H54 (cell line): Measurements from ENCODE around the gene KCNJ18.
"Not testable (repeated sequence)": the region's sequence is repeated elsewhere in the genome, so short reads cannot be mapped to it uniquely, and the experiment has no call there.

Experiments used
- DNase-seq: peaks from one replicate; pipeline ENCODE4 v3.0.0; 2011; ENCODE audit warnings: low spot score, mixed read lengths; ENCODE audit not compliant: insufficient read length
- FAIRE-seq: peaks from 3 replicates; lab custom pipeline; 2011; peaks lifted over from hg19 to GRCh38; lab: Jason Lieb, UNC
- POLR2A ChIP-seq: IDR thresholded peaks from 2 replicates; pipeline ENCODE4 v1.6.1; 2011; ENCODE audit warnings: low read depth, mild to moderate bottlenecking, low read length

KCNJ18 gene

DNA sequence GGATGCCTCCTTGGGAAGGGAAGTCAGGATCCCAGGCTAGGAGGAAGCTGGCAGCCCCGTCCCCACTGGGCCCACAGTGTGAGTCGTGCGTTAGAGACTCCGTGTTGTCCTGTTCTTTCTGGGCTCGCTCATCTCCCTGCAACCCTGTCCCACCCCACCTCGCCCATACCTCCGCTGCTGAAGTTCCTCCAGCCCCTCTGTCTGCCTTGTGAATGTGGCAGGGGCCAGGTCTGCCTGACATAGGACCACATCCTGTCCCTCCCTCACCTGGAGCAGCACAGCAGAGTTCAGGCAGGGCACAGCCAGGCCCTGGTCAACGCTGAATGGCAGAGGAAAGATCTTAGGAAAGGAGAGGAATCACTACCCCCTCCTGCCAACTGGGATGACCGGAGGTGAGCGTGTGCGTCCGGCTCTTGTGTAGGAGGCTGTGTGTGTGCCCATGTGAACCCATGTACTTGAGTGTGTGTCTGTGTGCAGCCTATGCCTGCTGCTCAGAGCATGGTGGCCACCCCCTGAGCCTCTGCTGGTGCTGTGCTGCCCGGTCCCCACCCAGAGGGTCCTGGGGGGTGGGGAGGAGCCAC lies 12.8 kb downstream of the KCNJ18 start:
- DNase-seq (no peak), FAIRE-seq (no peak)
- no peak for TF ChIP-seq POLR2A

DNA sequence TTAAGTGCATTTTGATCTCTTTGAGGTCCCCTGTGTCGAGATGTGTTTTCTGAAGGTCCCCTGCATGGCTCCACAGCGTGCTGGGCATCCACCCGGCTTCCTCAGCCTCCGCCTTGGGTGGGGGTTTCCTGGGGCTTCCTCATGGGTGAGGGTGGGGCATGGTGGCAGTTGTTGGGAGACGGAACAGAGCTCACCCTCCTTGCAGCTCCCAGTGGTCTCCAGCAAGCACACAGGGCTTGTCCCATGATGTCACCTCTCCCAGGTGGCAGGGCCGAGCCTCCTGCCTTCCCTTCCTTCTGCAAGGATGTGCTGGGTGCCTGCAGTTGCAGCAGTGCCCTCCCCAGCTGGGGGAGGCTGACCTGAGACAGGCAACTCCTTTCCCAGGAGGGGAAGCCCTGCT lies 13.4 kb downstream of the KCNJ18 start:
- DNase-seq, FAIRE-seq: not testable (repeated sequence)

DNA sequence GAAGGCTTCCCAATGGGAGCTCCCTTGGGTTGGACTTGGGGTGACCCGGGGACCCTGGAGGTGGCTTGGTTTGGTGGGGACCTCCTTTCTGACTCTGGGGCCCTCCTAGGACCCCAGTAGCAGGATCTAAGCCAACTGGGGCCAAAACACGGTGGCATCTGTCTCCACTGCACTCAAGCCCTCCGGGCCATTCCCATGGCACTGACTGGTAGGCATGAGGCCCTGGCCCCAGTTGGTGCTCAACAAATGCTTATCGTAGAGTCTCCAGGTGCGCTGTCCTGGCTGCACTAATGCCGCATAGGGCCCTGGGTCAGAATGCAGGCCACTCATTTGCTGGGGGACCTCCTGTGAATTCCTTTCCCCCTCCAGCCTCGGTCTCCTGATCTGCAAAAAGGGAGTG lies 14.2 kb downstream of the KCNJ18 start:
- FAIRE-seq, DNase-seq: not testable (repeated sequence)

DNA sequence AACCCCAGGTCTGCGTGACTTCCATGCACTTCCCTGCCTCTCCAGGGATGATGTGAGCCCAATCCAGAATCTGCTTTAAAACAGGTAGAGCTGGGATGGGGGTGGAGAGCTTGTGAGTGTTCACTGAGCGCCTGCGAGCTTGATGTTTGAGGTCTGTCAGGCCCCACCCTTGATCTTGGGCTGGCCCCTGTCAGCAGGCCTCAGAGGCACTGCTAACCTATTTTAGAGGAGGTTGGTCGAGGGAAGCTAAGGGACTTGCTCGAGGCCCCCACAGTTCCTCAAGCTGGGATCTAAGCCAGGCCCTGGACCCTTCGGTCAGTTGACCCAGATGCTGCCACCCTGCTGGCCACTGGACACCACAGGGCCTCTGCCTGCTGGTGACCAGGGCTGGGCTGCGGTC lies 14.8 kb downstream of the KCNJ18 start:
- DNase-seq, FAIRE-seq: not testable (repeated sequence)

DNA sequence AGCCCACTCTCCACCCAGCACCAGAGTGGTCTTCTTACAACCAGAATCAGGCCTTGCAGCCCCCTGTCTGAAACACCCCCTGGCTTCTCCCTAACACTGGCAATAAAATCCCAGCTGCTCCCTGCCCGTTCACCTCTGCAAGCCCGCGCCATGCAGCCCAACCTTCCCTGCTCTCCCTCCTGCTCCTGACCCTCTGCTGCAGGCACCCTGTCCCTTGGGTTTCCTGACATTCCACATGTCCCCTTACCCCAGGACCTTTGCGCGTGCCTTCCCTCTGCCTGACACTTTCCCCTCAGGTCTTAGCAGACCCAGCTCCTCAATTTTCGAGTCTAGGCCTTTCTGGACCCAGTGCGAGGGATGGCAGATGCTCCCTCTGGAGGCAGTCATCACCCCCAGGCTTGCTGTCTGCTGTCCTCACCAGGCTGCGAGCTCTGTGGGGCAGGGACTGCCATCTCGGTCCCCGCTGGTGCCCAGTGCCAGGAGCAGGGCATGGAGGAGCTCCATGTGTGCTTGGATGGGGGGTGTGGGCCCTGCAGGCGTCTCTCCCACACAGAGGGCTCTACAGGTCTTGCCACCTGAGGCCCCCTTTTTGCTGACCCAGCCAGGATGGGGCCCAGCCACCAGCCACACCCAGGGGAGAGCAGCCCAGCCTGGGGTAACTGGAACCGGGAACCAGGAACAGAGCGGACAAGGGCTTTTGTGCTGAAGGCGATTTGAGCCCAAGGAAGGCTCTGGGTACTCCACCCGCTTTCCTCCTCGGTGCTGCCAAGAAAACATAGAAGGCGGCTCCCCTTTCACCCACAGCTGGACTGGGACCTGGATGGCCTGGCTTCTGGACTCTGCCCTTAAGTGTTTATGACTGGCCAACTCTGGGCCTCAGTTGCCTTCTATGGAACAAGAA lies 15.6 kb downstream of the KCNJ18 start:
- DNase-seq, FAIRE-seq: not testable (repeated sequence)

DNA sequence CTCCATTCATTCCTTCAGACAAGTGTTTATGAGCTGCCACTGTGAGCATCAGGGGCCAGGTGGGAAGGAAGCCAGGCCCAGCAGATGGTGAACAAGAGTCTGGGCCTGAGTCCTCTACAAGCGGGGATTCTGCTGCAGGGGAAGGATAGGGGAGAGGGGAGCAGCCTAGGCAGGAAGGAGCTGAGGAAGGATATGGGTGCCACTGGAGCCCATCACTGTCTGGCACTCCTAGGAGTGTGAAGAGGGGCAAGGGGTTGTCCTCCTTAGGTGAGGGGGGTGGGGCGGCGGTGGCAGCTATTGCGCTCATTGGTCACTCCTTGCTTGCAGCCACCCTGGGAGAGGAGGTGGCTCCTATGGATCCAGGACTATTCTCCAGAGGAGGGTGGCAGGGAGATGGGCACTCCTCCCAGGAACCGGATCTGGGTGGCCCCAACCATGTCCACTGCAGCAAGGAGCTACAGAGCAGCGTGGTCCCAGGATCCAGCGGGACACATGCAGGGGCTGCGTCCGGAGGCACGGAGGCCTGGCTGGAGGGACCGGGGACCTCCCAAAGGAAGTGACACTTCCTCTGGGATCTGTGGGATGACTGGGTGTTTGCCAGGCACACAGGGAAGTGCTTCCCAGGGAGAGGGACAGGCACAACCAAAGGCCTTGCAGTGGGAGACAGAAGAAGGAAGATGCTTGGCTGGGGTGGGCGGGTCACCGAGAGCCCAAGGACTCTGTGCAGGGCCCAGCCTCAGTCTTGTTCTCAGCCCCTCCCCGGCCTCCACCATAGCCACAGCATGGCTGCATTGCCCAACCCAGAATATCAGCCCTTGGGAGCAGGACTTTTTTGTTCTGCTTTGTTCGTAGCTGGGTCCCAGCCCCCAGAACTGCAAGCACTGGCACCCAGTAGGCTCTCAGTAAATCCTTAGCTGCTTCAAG lies 16.6 kb downstream of the KCNJ18 start:
- DNase-seq, FAIRE-seq: not testable (repeated sequence)

DNA sequence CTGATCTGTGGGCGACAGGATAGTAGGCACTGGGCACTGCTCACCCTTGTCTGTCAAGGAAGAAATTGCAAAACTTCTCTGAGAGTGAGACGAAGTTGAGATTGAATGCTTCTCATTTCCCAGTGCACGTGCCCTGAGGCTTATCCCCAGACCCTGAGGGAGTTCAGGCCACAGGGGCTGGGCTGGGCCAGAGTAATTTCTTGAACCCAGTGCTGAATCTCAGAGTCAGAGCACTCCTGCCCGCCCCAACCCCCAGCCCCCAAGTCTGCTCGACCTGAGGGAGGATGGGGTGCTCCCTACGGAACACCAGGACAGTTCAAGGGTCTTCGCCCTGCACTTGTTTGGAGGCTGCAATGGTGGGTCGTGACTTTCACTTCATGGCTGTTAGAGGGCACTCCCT lies 17.7 kb downstream of the KCNJ18 start:
- not testable (repeated sequence) for FAIRE-seq

DNA sequence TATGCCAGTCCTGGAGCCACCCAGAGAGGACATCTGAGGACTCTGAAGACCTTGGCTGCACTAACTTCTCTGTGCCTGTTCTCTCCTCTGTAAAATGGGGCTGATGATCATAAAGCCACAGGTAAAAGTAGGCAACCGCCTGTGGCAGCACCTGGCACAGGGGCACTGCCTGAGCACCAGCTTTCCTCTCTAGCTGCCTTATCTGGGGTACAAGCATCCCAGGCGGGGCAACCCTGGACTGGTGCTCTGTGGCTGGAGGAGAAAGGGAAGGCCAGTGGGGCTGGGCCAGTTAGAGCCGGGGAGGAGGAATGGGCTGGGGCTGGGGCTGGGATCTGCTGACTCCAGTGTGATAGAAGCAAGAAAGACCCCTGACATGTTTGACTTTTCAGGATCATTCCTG lies 18.2 kb downstream of the KCNJ18 start:
- DNase-seq, FAIRE-seq: not testable (repeated sequence)

More for the DNA sequence above, 17.7 kb downstream of the KCNJ18 start:
- not testable (repeated sequence) for DNase-seq

DNA sequence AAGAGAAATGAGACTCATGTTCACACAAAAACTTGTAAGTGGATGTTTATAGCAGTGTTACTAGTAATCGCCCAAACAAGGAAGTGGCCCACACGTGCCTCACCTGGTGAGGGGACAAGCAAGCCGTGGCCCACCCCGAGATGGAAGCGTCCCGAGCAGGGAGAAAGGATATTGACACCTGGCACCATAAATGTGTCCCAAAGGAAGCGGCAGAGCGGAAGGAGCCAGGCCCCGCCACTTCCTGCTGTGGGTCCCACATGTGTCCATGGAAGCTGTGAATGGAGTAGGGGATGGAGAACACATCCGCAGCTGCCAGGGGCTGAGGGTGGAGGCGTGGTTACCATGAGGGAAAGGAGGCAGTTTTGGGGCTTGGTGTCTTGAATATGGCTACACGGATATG lies 18.9 kb downstream of the KCNJ18 start:
- DNase-seq (no peak), FAIRE-seq (no peak)
- TF ChIP-seq POLR2A = no peak

DNA sequence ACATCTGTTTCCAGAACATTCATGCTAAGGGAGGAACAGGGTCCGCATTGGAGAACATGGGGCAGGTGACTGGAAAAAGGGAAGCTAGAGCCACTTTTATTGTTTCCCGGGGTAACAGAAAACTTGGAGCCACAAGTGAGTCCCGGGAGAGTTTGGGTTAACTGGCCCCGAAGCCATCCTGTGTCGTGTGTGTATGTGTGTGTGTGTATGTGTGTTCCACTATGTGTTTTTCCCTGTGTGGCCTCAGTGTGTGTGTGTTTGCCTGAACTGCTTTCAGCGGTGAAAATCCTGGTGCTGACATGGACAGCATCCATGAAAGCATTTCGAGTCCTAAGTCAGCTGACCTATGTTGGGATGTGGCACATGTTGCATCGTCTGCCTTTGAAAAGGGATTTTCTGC lies 20.7 kb downstream of the KCNJ18 start:
- not testable (repeated sequence) for DNase-seq, FAIRE-seq

DNA sequence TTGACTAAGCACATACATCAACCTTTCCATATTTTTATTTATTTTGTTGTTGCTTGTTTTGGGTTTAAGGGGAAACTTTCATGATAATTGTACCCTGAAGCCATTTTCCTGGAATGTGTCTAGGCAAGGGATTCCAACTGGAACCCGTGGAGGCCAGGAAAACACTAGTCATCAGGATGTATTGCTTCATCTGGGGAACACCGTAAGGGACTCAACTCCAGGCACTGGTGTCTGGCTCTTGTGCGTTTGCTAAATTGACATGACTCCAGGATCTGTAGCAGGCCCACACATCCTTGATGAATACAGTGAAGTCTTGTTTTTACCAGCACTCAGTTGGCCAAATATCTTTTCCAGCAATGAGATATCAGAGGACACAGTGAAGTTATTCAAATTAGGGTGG lies 21.3 kb downstream of the KCNJ18 start:
- DNase-seq, FAIRE-seq: not testable (repeated sequence)

DNA sequence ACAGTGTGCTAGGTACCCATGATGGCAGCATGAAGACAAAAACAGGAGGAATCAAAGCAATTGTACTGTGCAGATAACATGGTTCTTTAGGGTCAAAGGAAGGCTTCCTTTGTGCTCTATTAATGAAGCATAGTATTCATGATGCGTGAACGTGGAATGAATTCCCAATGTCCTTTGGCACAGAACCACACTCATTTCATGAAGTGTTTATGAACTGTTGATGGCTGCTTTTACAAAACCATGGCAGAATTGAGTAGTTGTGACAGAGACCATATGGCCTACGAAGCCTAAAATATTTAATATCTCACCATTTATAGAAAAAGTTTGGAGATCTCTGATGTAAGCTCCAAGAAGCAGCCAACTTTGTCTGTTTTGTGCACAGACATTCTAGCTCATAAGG lies 22.4 kb downstream of the KCNJ18 start:
- not testable (repeated sequence) for FAIRE-seq, DNase-seq

DNA sequence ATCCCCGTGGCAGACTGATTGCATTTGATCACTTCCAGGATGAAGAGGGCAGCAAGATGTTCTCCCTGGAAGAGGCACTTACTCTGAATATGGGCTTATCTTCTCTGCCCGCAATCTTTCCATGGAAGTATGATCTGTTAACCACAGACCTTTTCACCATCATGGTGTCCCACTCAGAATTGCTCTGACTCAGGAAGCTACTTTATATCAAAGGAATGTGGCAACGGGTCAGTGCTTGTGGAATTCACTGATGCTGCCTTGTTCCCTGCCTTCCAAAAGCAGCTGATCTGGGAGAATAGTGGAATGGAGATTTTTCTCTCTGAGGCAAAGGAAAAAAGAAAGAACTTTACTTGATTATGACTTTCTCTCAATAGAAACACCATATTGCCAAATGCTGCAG lies 23.6 kb downstream of the KCNJ18 start:
- FAIRE-seq, DNase-seq: not testable (repeated sequence)

DNA sequence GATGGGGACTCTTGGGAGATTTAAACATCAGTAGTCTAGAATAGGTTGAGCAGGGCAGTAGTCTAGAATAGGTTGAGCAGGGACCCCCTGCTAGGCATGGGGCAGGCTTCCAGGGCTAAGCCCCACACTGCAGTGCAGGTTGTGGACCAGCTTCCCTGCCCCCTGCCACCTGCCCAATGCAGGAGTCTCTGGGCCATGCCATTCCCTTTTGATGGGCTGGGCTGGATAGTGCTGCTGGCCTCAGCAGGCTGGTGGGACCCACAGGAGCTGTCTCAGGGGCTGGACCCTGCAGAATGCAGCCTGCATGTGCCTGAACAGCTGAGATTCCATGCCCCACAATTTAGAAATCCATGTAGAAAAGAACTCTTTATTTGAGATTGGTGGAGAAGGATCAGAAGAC lies 26.6 kb downstream of the KCNJ18 start:
- not testable (repeated sequence) for DNase-seq, FAIRE-seq

DNA sequence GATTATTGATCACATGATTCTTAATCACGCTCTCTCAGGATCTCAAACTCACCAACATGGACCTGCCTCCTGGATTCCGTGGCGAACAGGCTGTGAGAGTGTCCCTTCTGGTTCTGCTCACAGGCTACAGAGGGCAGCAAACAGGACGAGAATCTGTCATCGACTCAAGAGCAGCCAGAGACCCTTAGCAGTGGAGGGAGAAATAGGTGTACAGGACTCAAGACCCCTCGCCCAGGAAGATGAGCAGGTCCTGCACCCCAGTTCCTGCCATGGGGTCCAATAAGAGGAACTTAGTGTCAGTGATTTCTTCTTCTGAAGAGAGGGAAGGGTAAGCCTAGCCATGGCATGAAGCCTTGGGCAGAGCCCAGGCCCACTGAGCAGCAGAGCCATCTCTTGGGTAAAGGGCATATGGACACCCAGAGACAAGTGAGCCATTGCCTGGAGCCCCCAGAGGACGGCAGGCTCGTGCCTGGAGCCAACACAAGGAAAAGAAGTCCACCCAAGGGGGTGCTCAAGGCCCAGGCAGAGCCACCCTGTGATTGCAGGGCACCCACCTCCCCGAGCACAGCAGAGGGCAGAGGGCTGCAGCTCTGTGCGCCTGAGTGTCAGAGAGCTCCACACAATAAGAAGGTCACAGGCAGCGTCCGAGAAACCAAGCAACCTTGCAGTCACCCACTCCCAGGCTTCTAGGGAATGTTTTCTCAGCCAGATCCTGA lies 27.3 kb downstream of the KCNJ18 start:
- FAIRE-seq, DNase-seq: not testable (repeated sequence)

DNA sequence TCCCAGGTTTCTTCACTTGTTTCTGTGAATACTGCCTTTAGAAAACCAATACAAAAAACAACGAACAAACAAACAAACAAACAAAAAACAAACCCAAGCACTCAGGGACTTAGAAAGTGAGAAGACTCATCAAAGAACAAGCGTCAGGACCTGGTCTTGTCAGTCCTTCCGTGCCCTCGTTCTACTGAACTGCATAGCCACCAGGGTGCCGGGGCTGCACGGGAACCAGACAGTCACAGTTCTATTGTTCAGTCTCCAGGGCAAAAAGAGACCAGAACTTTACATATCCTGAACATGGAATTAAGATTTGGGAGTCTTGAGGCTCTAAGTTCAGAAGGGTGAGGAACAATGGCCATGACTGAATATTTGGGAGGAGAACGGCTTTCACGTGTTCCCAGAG lies 28.2 kb downstream of the KCNJ18 start:
- not testable (repeated sequence) for DNase-seq, FAIRE-seq

DNA sequence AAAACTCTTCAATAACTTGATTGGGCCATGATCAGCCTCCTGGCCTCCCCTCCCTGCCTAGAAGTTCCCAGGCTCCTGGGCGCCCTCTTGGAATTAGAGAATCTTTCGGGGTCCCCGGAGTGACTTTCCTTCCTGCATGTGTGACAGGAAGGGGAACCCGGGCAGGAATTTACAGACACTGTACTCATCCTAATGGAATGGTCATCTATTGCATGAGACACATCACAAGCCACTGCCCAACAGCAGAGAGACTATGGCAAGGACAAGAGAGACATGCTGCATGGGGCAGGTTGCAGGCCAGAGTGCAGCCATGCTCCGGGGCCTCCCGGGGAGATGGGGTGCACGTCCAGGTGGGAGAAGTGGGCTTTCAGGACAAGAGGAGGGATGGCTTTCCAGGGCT lies 29.9 kb downstream of the KCNJ18 start:
- not testable (repeated sequence) for FAIRE-seq, DNase-seq

DNA sequence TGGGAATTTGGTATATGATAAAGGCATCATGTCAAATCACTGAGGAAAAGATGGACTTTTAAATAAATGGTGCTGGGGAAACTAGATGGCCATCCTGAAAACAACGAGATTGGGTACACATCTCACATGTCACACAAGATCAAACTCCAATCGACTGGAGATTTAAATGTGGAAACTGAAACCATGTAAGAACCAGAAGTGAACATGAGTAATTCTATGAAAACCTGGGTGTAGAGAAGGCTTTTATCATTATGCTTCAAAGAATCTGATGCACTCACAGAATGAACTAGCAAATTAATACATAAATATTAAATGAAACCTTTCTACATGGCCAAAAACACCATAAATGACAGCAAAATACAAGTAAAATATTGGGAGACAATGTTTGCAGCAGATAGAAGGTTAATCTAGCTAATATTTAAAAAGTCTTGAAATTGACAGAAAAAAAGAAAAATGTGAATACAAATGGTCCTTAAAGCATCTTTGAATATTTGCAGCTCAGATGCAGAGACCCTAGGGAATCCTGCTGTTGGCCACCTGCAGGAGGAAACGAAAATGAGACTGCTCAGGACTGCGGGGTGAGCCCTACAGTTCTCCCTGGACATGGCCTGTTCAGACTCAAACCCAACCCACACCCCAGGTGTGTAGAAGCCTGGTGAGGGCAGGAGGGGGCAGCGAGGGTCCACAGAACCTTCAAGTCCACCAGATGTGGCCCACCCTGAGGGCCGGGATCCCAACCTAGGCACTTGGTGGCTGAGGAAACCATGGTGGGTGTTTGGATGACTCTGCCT lies 32.1 kb downstream of the KCNJ18 start:
- DNase-seq, FAIRE-seq: not testable (repeated sequence)
